Activated T-helper 1 cell treated with Interleukin-2 at 50 U/mL for 16 hours (primary cell): ENCODE data around the gene MUS81.

Experiments used
- DNase-seq: peaks from one replicate; pipeline ENCODE4 v3.0.0-alpha.2; 2020; ENCODE audit warnings: low read depth

MUS81 gene

GRCh38 chr11:65892661-65893317 lies 32.6 kb downstream of the MUS81 start:
- no peak for DNase-seq

GRCh38 chr11:65894034-65894591 lies 33.9 kb downstream of the MUS81 start:
- DNase-seq, result no peak

- DNase-seq, result no peak
Observed at GRCh38 chr11:65895482-65895981, 35.3 kb downstream of the MUS81 start.

GRCh38 chr11:65896034-65896999 lies 36.1 kb downstream of the MUS81 start:
- DNase-seq, result no peak

GRCh38 chr11:65897020-65897471 lies 36.8 kb downstream of the MUS81 start:
- no peak for DNase-seq

GRCh38 chr11:65898656-65899355 lies 38.6 kb downstream of the MUS81 start:
- no peak for DNase-seq

- DNase-seq, result peak; percentile 38
Observed at GRCh38 chr11:65899356-65900124, 39.3 kb downstream of the MUS81 start.

- peak; percentile 84 for DNase-seq
Observed at GRCh38 chr11:65900125-65900898, 40.1 kb downstream of the MUS81 start, which contains the start of gene FOSL1. TSS of gene FOSL1 (minus strand) at chr11:65900388. CDS start at chr11:65900339, 49 bp downstream.

GRCh38 chr11:65900899-65901180 lies 40.6 kb downstream of the MUS81 start:
- no peak for DNase-seq

- DNase-seq, result no peak
Observed at GRCh38 chr11:65903068-65903481, 42.8 kb downstream of the MUS81 start.

GRCh38 chr11:65903715-65904114 lies 43.5 kb downstream of the MUS81 start:
- no peak for DNase-seq

- no peak for DNase-seq
Observed at GRCh38 chr11:65906602-65907001, 46.4 kb downstream of the MUS81 start.

GRCh38 chr11:65907878-65908277 lies 47.6 kb downstream of the MUS81 start:
- no peak for DNase-seq

GRCh38 chr11:65911682-65912568 lies 51.7 kb downstream of the MUS81 start:
- no peak for DNase-seq

- DNase-seq, result no peak
Observed at GRCh38 chr11:65912845-65913244, 52.6 kb downstream of the MUS81 start.

GRCh38 chr11:65915101-65915820 lies 55.0 kb downstream of the MUS81 start:
- DNase-seq, result no peak

- DNase-seq, result no peak
Observed at GRCh38 chr11:65915821-65916251, 55.6 kb downstream of the MUS81 start.
